ENCODE results near the gene PRR12. TPM values are rescaled to one million over a fixed set of nuclear protein-coding genes. Genes with fewer than 3 reads are reported as not detected.

The PRR12 gene
- total and polyA plus RNA-seq, 9 of the 15 experiments (the other 6 are each of a cell fraction or from before 2014, with no cell fraction given): 0.01 to 21.1 (median 0.98) TPM

- TF ChIP-seq ZNF3 (CRISPR knock-in tag; IDR thresholded peaks at IDR 0.05): no peak
- no peak for TF ChIP-seq EWSR1 (IDR thresholded peaks at IDR 0.05; ENCODE audit: borderline replicate concordance, low read depth, partially characterized antibody)
- no peak for TF ChIP-seq UBTF (IDR thresholded peaks at IDR 0.05; ENCODE audit: borderline replicate concordance in 1 of 2, low read depth in 2 of 2, low read length in 2 of 2)
- no peak for TF ChIP-seq FOXP4 (CRISPR knock-in tag; IDR thresholded peaks at IDR 0.05; ENCODE audit: borderline replicate concordance)
- no peak for TF ChIP-seq MGA (IDR thresholded peaks at IDR 0.05)
- TF ChIP-seq RBM25 (IDR thresholded peaks at IDR 0.05; ENCODE audit: low read depth, low read length, severe bottlenecking): peak; percentile 79
- TF ChIP-seq ZNF76 (CRISPR knock-in tag; IDR thresholded peaks at IDR 0.05; ENCODE audit: borderline replicate concordance): no peak
- no peak for TF ChIP-seq ZNF507 (tag; conservative IDR thresholded peaks at IDR 0.05)
- no peak for TF ChIP-seq MECOM (CRISPR knock-in tag; IDR thresholded peaks at IDR 0.05)
- TF ChIP-seq ZC3H4 (CRISPR knock-in tag; IDR thresholded peaks at IDR 0.05; ENCODE audit: borderline replicate concordance): no peak
Observed at GRCh38 chr19:49593233-49594113, 2.5 kb downstream of the PRR12 start (continued).

All from K562 (cell line).